Gastrocnemius medialis (tissue), 4 donors: ENCODE results near the gene TBXT. TPM values are rescaled to one million over a fixed set of nuclear protein-coding genes. Genes with fewer than 3 reads are reported as not detected.
A peak's percentile ranks its signal among the peaks of the same experiment; 100 is the strongest.

Source experiments
- ATAC-seq, 2 donors: fragments of 150-250 bp; one replicate each; pipeline ENCODE4 v1.9.1; 2016
- DNase-seq, 2 donors: peaks; one replicate each; pipeline ENCODE4 v3.0.0-alpha.2; 2019
- H3K27ac ChIP-seq, 4 donors: fragments of 200-600 bp; sonication (generic); 1 replicate in 1 of 4; 2 replicates in 3 of 4; pipeline ENCODE4 v1.5.1; 2016 to 2018; ENCODE audit warnings: mild to moderate bottlenecking in 2 of 4, moderate library complexity in 1 of 4
- H3K27me3 ChIP-seq, 3 donors: fragments of 200-600 bp; sonication (generic) in 2 of 3; 1 replicate in 1 of 3; 2 replicates in 2 of 3; pipeline versions ENCODE4 v1.5.1 to v1.6.0; 2016 to 2019; ENCODE audit warnings: mild to moderate bottlenecking in 1 of 3, moderate library complexity in 1 of 3
- H3K36me3 ChIP-seq, 2 donors: fragments of 200-600 bp; sonication (generic) in 1 of 2; one replicate each; pipeline ENCODE4 v1.5.1; 2017 to 2018
- H3K4me1 ChIP-seq, 2 donors: fragments of 200-600 bp; sonication (generic) in 1 of 2; one replicate each; pipeline ENCODE4 v1.5.1; 2016 to 2017; ENCODE audit warnings: mild to moderate bottlenecking in 2 of 2
- H3K4me3 ChIP-seq, 4 donors: fragments of 200-600 bp; sonication (generic) in 3 of 4; 1 replicate in 1 of 4; 2 replicates in 3 of 4; pipeline ENCODE4 v1.5.1; 2016 to 2019; ENCODE audit warnings: mild to moderate bottlenecking in 2 of 4
- H3K9me3 ChIP-seq, 3 donors: fragments of 200-600 bp; sonication (generic) in 2 of 3; 1 replicate in 1 of 3; 2 replicates in 2 of 3; pipeline ENCODE4 v1.5.1; 2016 to 2019
- CTCF ChIP-seq, 5 experiments: fragments of 450-650 bp in 3 of 5; fragments of 200-600 bp in 2 of 5; sonication (generic) in 2 of 5; IDR thresholded peaks in 4 of 5; conservative IDR thresholded peaks in 1 of 5; 1 replicate in 4 of 5; 2 replicates in 1 of 5; pipeline ENCODE4 v1.5.1; 2016 to 2019; ENCODE audit warnings: antibody characterized with exemption in 5 of 5, mild to moderate bottlenecking in 3 of 5, moderate library complexity in 3 of 5
- POLR2A ChIP-seq, 2 donors: fragments of 450-650 bp; IDR thresholded peaks; one replicate each; pipeline ENCODE4 v1.6.1; 2017; ENCODE audit warnings: antibody characterized with exemption in 2 of 2, mild to moderate bottlenecking in 2 of 2, moderate library complexity in 2 of 2
- in situ Hi-C, 4 donors: fragments of 200-750 bp; cut with MboI; loops; one replicate each; pipeline versions ENCODE4 v1.15.0 to v1.8.0; 2017; ENCODE audit warnings: low sequenced_read_pairs in 4 of 4
- intact Hi-C: fragments of 100-400 bp; cut with DNase I; formaldehyde crosslinking; loops from one replicate; pipeline ENCODE4 v1.15.1; 2023; ENCODE audit warnings: low total_unique reads
- total RNA-seq, 4 donors: library from RNA; depleted of rRNA; stranded (reverse); fragments of >200 nt; gene quantifications; one replicate each; pipeline versions ENCODE4 v1.1.0 to v1.2.3, GENCODE V29; 2016

Gene TBXT
- total RNA-seq, 4 donors from 2014 or later = not detected

- H3K27me3 ChIP-seq = peaks cover 9 to 44% (median 35%) of the 10 kb centered on the region in 3 donors
- H3K4me1 ChIP-seq = peaks cover 0 to 6% of the 10 kb centered on the region in 2 donors
- in situ Hi-C loops (no loop called here), intact Hi-C loops (no loop called here)
- no peak overlapping the region for H3K27ac ChIP-seq
- H3K36me3 ChIP-seq = no peaks in the 10 kb centered on the region
- TF ChIP-seq CTCF (IDR thresholded peaks at IDR 0.05 in 4 of 5, conservative IDR thresholded peaks at IDR 0.05 in 1 of 5) (no peak), POLR2A (IDR thresholded peaks at IDR 0.05) (no peak)
- no peak overlapping the region for H3K4me3 ChIP-seq
- H3K9me3 ChIP-seq = no peaks in the 10 kb centered on the region
- DNase-seq (no peak), ATAC-seq (no peak)
Observed at GRCh38 chr6:166172546-166172945, 4.9 kb upstream of the TBXT start.

DNA sequence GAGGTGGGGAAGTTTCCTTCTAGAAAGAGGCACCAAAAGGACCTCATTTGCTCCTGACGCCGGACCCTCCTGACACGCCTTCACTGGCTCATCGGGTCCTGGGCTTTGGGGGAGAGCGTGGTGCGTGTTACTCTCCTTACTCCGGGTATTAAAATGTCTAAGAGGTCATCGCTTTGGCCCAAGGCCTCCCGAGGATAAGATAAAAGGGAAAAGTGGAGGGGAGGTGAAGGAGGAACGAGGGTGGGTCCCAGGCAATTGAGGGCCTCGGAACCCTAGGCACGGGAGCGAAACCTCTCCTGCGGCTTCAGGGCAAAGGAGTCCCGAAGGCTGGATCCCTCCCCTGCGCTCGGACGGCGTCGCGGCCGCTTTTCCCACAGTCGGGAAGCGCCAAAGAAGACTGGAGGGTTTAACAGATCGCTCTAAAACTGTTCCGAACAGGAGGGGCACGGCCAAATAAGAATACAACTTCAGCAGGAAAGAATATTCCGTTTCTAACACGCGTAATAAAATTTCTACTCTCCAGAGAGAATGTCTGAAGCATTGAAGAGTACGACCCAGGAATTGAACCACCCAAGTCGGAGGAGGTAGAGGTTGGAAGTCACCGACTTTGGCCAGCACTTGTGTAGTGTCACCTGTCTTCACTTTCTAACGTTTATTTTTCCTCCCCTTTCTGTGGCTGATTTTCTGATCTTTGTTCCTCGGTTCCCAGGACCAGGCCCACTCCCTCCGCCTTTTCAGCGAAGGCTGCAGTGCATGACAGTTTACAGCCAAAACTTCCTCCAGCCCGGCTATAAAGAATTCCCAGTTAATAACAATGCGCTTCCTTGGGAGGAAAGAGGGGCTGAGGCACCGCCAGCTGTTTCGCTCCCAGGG lies 2.1 kb upstream of the TBXT start:
- H3K27me3 ChIP-seq = peaks cover 36 to 71% (median 53%) of the 10 kb centered on the region in 3 donors
- no peaks in the 10 kb centered on the region for H3K36me3 ChIP-seq
- peaks cover 0 to 6% of the 10 kb centered on the region in 2 donors for H3K4me1 ChIP-seq
- intact Hi-C loops = no loop called here
- no peak overlapping the region for H3K27ac ChIP-seq
- TF ChIP-seq POLR2A (IDR thresholded peaks at IDR 0.05) (no peak), CTCF (IDR thresholded peaks at IDR 0.05 in 4 of 5, conservative IDR thresholded peaks at IDR 0.05 in 1 of 5) (no peak)
- ATAC-seq (no peak), DNase-seq (no peak)
- H3K4me3 ChIP-seq = no peak overlapping the region
- no peaks in the 10 kb centered on the region for H3K9me3 ChIP-seq
- in situ Hi-C loops = no loop called here

GRCh38 chr6:166168616-166169548 lies 1.2 kb upstream of the TBXT start:
- Histone ChIP-seq H3K27me3 (peaks cover 45 to 77% (median 58%) of the 10 kb centered on the region in 3 donors), H3K4me1 (peaks cover 0 to 6% of the 10 kb centered on the region in 2 donors), H3K9me3 (no peaks in the 10 kb centered on the region), H3K27ac (no peak overlapping the region), H3K4me3 (peak overlapping the region; percentile 13 to 36 (median 24)), H3K36me3 (no peaks in the 10 kb centered on the region)
- intact Hi-C loops (no loop called here), in situ Hi-C loops (no loop called here)
- TF ChIP-seq POLR2A (IDR thresholded peaks at IDR 0.05) = no peak
- no peak for TF ChIP-seq CTCF (IDR thresholded peaks at IDR 0.05 in 4 of 5, conservative IDR thresholded peaks at IDR 0.05 in 1 of 5)
- DNase-seq = no peak
- no peak for ATAC-seq

DNA sequence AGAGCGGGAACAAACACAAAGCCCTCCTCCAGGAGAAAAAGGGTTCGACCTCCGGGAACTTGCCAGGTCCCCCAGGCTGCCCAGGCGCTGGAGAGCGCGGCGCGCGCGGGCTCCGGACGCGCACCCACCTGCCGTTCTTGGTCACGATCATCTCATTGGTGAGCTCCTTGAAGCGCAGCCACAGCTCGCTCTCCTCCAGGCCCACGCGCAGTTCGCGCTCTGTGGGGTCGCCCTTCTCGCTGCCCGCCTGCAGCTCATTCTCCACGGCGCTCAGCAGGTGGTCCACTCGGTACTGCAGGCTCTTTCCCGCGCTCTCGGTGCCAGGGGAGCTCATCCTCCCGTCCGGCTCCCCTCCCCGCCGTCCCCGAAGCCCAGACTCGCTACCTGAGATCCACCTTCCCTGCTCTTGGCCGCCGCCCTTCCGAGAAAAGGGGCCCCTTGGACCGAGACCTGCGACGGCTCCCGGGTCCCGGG lies 356 bp downstream of the TBXT start:
- peaks cover 0 to 6% of the 10 kb centered on the region in 2 donors for H3K4me1 ChIP-seq
- H3K4me3 ChIP-seq = peak overlapping the region in 1 of 4 donors; percentile 30
- in situ Hi-C loops = no loop called here
- H3K9me3 ChIP-seq = no peaks in the 10 kb centered on the region
- TF ChIP-seq CTCF (IDR thresholded peaks at IDR 0.05 in 4 of 5, conservative IDR thresholded peaks at IDR 0.05 in 1 of 5) (no peak), POLR2A (IDR thresholded peaks at IDR 0.05) (no peak)
- peaks cover 48 to 70% (median 60%) of the 10 kb centered on the region in 3 donors for H3K27me3 ChIP-seq
- H3K36me3 ChIP-seq = no peaks in the 10 kb centered on the region
- H3K27ac ChIP-seq = no peak overlapping the region
- DNase-seq (no peak), ATAC-seq (no peak)
- intact Hi-C loops = no loop called here
